AML-193 (cell line): ENCODE measurements around the gene PHF19.

Source experiments
- DNase-seq, 2 experiments: peaks; one replicate each; lab custom pipeline; 2025; lab: John Stamatoyannopoulos, UW

PHF19 gene

GRCh38 chr9:120876842-120877240 lies at the start of gene PHF19:
PHF19 (minus strand) TSS chr9:120877188; CDS start chr9:120874741, 2,447 bp downstream.
- peak in 1 of 2 experiments; percentile 35 for DNase-seq

- DNase-seq: peak; percentile 24 to 46
These were observed 49.5 kb upstream of the PHF19 start, which contains the start of gene TRAF1 for GRCh38 chr9:120926397-120926928. TRAF1 (minus strand) TSS chr9:120926796; CDS start chr9:120926075, 721 bp downstream.

- DNase-seq: no peak
These were observed 48.8 kb upstream of the PHF19 start for GRCh38 chr9:120925535-120926396.

- DNase-seq: no peak
These were observed 47.9 kb upstream of the PHF19 start for GRCh38 chr9:120924698-120925534.

GRCh38 chr9:120923620-120924328 lies 46.8 kb upstream of the PHF19 start:
- no peak for DNase-seq

GRCh38 chr9:120922404-120923195 lies 45.6 kb upstream of the PHF19 start:
- DNase-seq: no peak

- DNase-seq: no peak
These were observed 44.7 kb upstream of the PHF19 start for GRCh38 chr9:120921661-120922181.

- DNase-seq: no peak
These were observed 43.8 kb upstream of the PHF19 start for GRCh38 chr9:120920806-120921178.

GRCh38 chr9:120919843-120920805 lies 43.1 kb upstream of the PHF19 start:
- no peak for DNase-seq

GRCh38 chr9:120918931-120919842 lies 42.2 kb upstream of the PHF19 start:
- DNase-seq: no peak

GRCh38 chr9:120917929-120918762 lies 41.2 kb upstream of the PHF19 start:
- DNase-seq: no peak

- no peak for DNase-seq
These were observed 40.2 kb upstream of the PHF19 start for GRCh38 chr9:120916991-120917880.

- DNase-seq: no peak
These were observed 39.6 kb upstream of the PHF19 start for GRCh38 chr9:120916588-120916987.

GRCh38 chr9:120915854-120916470 lies 39.0 kb upstream of the PHF19 start:
- no peak for DNase-seq

GRCh38 chr9:120914953-120915352 lies 38.0 kb upstream of the PHF19 start:
- DNase-seq: no peak

- no peak for DNase-seq
These were observed 37.4 kb upstream of the PHF19 start for GRCh38 chr9:120914396-120914795.
